GM23248 (cell line): ENCODE data around the gene SRSF3. TPM values are rescaled to one million over a fixed set of nuclear protein-coding genes. Genes with fewer than 3 reads are reported as not detected.

ENCODE experiments used
- DNase-seq: peaks from one replicate; pipeline ENCODE4 v3.0.0-alpha.2; 2015
- H2AFZ ChIP-seq: fragments of 200-600 bp; sonication (generic); 2 replicates; pipeline ENCODE4 v1.6.1; 2016; ENCODE audit warnings: antibody characterized with exemption
- H3F3A ChIP-seq: fragments of 200-600 bp; sonication (generic); 2 replicates; pipeline ENCODE4 v1.6.1; 2016; ENCODE audit warnings: mild to moderate bottlenecking, antibody characterized with exemption, mixed run types; ENCODE audit not compliant: insufficient read depth
- H3K27ac ChIP-seq: fragments of 200-600 bp; sonication (generic); 2 replicates; pipeline ENCODE4 v1.5.1; 2016; ENCODE audit warnings: mild to moderate bottlenecking
- H3K27me3 ChIP-seq: fragments of 200-600 bp; sonication (generic); replicated peaks from 2 replicates; pipeline ENCODE4 v1.6.1; 2016; ENCODE audit warnings: mild to moderate bottlenecking; ENCODE audit not compliant: insufficient read depth
- H3K36me3 ChIP-seq: fragments of 200-600 bp; sonication (generic); 2 replicates; pipeline ENCODE4 v1.6.1; 2016; ENCODE audit warnings: low read depth, mild to moderate bottlenecking
- H3K4me1 ChIP-seq: fragments of 200-600 bp; sonication (generic); 2 replicates; pipeline ENCODE4 v1.6.1; 2016; ENCODE audit warnings: mild to moderate bottlenecking; ENCODE audit not compliant: insufficient read depth
- H3K4me2 ChIP-seq: fragments of 200-600 bp; sonication (generic); one replicate; pipeline ENCODE4 v1.6.1; 2016; ENCODE audit warnings: mild to moderate bottlenecking; ENCODE audit not compliant: unreplicated experiment
- H3K4me3 ChIP-seq: fragments of 200-600 bp; sonication (generic); 2 replicates; pipeline ENCODE4 v1.5.1; 2016; ENCODE audit warnings: mild to moderate bottlenecking
- H3K79me2 ChIP-seq: fragments of 200-600 bp; sonication (generic); 2 replicates; pipeline ENCODE4 v1.6.1; 2016; ENCODE audit warnings: mild to moderate bottlenecking; ENCODE audit not compliant: insufficient read depth
- H3K9ac ChIP-seq: fragments of 200-600 bp; sonication (generic); 2 replicates; pipeline ENCODE4 v1.6.1; 2016; ENCODE audit warnings: mild to moderate bottlenecking
- H3K9me2 ChIP-seq: fragments of 200-600 bp; sonication (generic); 2 replicates; pipeline ENCODE4 v1.6.1; 2016; ENCODE audit warnings: mixed run types, mild to moderate bottlenecking, moderate library complexity; ENCODE audit not compliant: insufficient read depth
- H3K9me3 ChIP-seq: fragments of 200-600 bp; sonication (generic); one replicate; pipeline ENCODE4 v1.6.1; 2017; ENCODE audit warnings: low read depth
- H4K20me1 ChIP-seq: fragments of 200-600 bp; sonication (generic); 2 replicates; pipeline ENCODE4 v1.6.0; 2016; ENCODE audit not compliant: insufficient read depth
- EZH2 ChIP-seq: fragments of 200-600 bp; sonication (generic); IDR thresholded peaks from 2 replicates; pipeline ENCODE4 v1.6.1; 2018; ENCODE audit warnings: antibody characterized with exemption, mild to moderate bottlenecking; ENCODE audit not compliant: insufficient read depth, poor library complexity, severe bottlenecking
- EZH2phosphoT487 ChIP-seq: fragments of 200-600 bp; sonication (generic); IDR thresholded peaks from 2 replicates; pipeline ENCODE4 v1.6.1; 2018; ENCODE audit warnings: antibody characterized with exemption, moderate library complexity, mild to moderate bottlenecking, low read depth; ENCODE audit not compliant: insufficient read depth
- WGBS, 2 experiments: methylation state at CpG; one replicate each; pipeline ENCODE4 v1.1.6; 2015 to 2017; ENCODE audit warnings: low lambda C conversion rate in 2 of 2, low coverage in 1 of 2; ENCODE audit errors: missing lambda C conversion rate in 2 of 2; 5-methylcytosine and 5-hydroxymethylcytosine counted together
- in situ Hi-C: fragments of 300-500 bp; cut with MboI; formaldehyde crosslinking; loops from 2 replicates; pipeline ENCODE4 v1.15.0; 2020
- polyA plus RNA-seq: library from polyadenylated mRNA; unstranded; fragments of >200 nt; fragmentation: Nextera tagmentation; extraction: Ambion mirVana; gene quantifications from 2 replicates; pipeline ENCODE4 v1.2.1, GENCODE V29; 2016
- total RNA-seq: library from RNA; depleted of rRNA; stranded (reverse); fragments of >200 nt; shearing (Covaris generic); gene quantifications from 2 replicates; pipeline ENCODE4 v1.2.3, GENCODE V29; 2014

SRSF3 gene
- total and polyA plus RNA-seq, 2 experiments from 2014 or later: 171 to 243 TPM

GRCh38 chr6:36618366-36619355 lies 24.5 kb downstream of the SRSF3 start:
- 0 out of 2 replicates have a peak, but pooled peaks cover 5% of the 10 kb centered on the region for H4K20me1 ChIP-seq
- no peak overlapping the region for H3K4me3 ChIP-seq
- peaks cover 40% of the 10 kb centered on the region for H3F3A ChIP-seq
- no peaks in the 10 kb centered on the region for H3K27me3 ChIP-seq
- no peaks in the 10 kb centered on the region for H3K36me3 ChIP-seq
- no peaks in the 10 kb centered on the region for H3K79me2 ChIP-seq
- no peak for DNase-seq
- 84% methylated on average over 10 of the region's 10 CpGs for WGBS, 2 experiments
- no peak overlapping the region for H3K4me2 ChIP-seq
- H2AFZ ChIP-seq: no peak overlapping the region
- in situ Hi-C loops: loop anchor here (10.0 kb wide), 1 partner anchor 106 kb away; no protein-coding TSS in a partner anchor
- H3K4me1 ChIP-seq: peaks cover 16% of the 10 kb centered on the region
- H3K27ac ChIP-seq: no peak overlapping the region
- no peaks in the 10 kb centered on the region for H3K9me2 ChIP-seq
- no peak for TF ChIP-seq EZH2phosphoT487
- TF ChIP-seq EZH2: no peak
- H3K9ac ChIP-seq: no peak overlapping the region
- H3K9me3 ChIP-seq: no peaks in the 10 kb centered on the region

GRCh38 chr6:36621371-36621855 lies 27.3 kb downstream of the SRSF3 start:
- in situ Hi-C loops: no loop called here
- Histone ChIP-seq H3K9me3 (no peaks in the 10 kb centered on the region), H3K4me2 (no peak overlapping the region), H4K20me1 (no peaks in the 10 kb centered on the region), H3F3A (peaks cover 22% of the 10 kb centered on the region), H3K79me2 (peaks cover 9% of the 10 kb centered on the region; the same call in 1 of the 2 replicates), H3K36me3 (no peaks in the 10 kb centered on the region), H3K27me3 (no peaks in the 10 kb centered on the region), H3K4me3 (no peak overlapping the region), H3K9ac (no peak overlapping the region), H2AFZ (no peak overlapping the region), H3K4me1 (peaks cover 29% of the 10 kb centered on the region), H3K9me2 (no peaks in the 10 kb centered on the region), H3K27ac (no peak overlapping the region)
- 77 to 83% methylated on average over 7 of the region's 7 CpGs for WGBS, 2 experiments
- DNase-seq: no peak
- TF ChIP-seq EZH2: no peak
- no peak for TF ChIP-seq EZH2phosphoT487

- no peak overlapping the region for H2AFZ ChIP-seq
- no peaks in the 10 kb centered on the region for H4K20me1 ChIP-seq
- WGBS, 2 experiments: 42 to 44% methylated on average over 4 of the region's 4 CpGs
- H3K27me3 ChIP-seq: no peaks in the 10 kb centered on the region
- H3K36me3 ChIP-seq: no peaks in the 10 kb centered on the region
- peaks cover 19% of the 10 kb centered on the region for H3K4me1 ChIP-seq
- H3K79me2 ChIP-seq: peaks cover 9% of the 10 kb centered on the region; the same call in 1 of the 2 replicates
- TF ChIP-seq EZH2: no peak
- no peak for TF ChIP-seq EZH2phosphoT487
- H3F3A ChIP-seq: peaks cover 9% of the 10 kb centered on the region
- DNase-seq: no peak
- H3K9me2 ChIP-seq: no peaks in the 10 kb centered on the region
- in situ Hi-C loops: no loop called here
- H3K9ac ChIP-seq: no peak overlapping the region
- H3K27ac ChIP-seq: no peak overlapping the region
- H3K4me3 ChIP-seq: no peak overlapping the region
- no peaks in the 10 kb centered on the region for H3K9me3 ChIP-seq
- no peak overlapping the region for H3K4me2 ChIP-seq
These were observed 28.9 kb downstream of the SRSF3 start for GRCh38 chr6:36622901-36623546.
